Measurements from ENCODE around the gene TTLL11.
A peak's percentile ranks its signal among the peaks of the same experiment; 100 is the strongest.
"Not testable (repeated sequence)": the region's sequence is repeated elsewhere in the genome, so short reads cannot be mapped to it uniquely, and the experiment has no call there.

The TTLL11 gene

GRCh38 chr9:122084026-122084675 is 9.0 kb downstream of the TTLL11 start:
- DNase-seq (ENCODE audit: low spot score) = no peak

- no peak for DNase-seq (ENCODE audit: low spot score)
Observed at GRCh38 chr9:122080986-122081385, 12.1 kb downstream of the TTLL11 start.

GRCh38 chr9:122078557-122078956 is 14.6 kb downstream of the TTLL11 start:
- DNase-seq (ENCODE audit: low spot score) = no peak

GRCh38 chr9:122076773-122077172 is 16.3 kb downstream of the TTLL11 start:
- no peak for DNase-seq (ENCODE audit: low spot score)

GRCh38 chr9:122076117-122076516 is 17.0 kb downstream of the TTLL11 start:
- no peak for DNase-seq (ENCODE audit: low spot score)

- no peak for DNase-seq (ENCODE audit: low spot score)
Observed at GRCh38 chr9:122075135-122076030, 17.7 kb downstream of the TTLL11 start.

- DNase-seq (ENCODE audit: low spot score) = no peak
Observed at GRCh38 chr9:122071715-122072114, 21.4 kb downstream of the TTLL11 start.

GRCh38 chr9:122070728-122071515 is 22.2 kb downstream of the TTLL11 start:
- no peak for DNase-seq (ENCODE audit: low spot score)

- DNase-seq (ENCODE audit: low spot score) = not testable (repeated sequence)
Observed at GRCh38 chr9:122066680-122067079, 26.4 kb downstream of the TTLL11 start.

GRCh38 chr9:122065923-122066629 is 27.0 kb downstream of the TTLL11 start:
- DNase-seq (ENCODE audit: low spot score) = no peak

- no peak for DNase-seq (ENCODE audit: low spot score)
Observed at GRCh38 chr9:122060481-122060880, 32.6 kb downstream of the TTLL11 start.

GRCh38 chr9:122059955-122060324 is 33.2 kb downstream of the TTLL11 start:
- no peak for DNase-seq (ENCODE audit: low spot score)

- no peak for DNase-seq (ENCODE audit: low spot score)
Observed at GRCh38 chr9:122059214-122059954, 33.7 kb downstream of the TTLL11 start.

GRCh38 chr9:122058709-122059108 is 34.4 kb downstream of the TTLL11 start:
- no peak for DNase-seq (ENCODE audit: low spot score)

- DNase-seq (ENCODE audit: low spot score) = no peak
Observed at GRCh38 chr9:122058051-122058450, 35.1 kb downstream of the TTLL11 start.

- no peak for DNase-seq (ENCODE audit: low spot score)
Observed at GRCh38 chr9:122057211-122057610, 35.9 kb downstream of the TTLL11 start.

- peak; percentile 38 for DNase-seq (ENCODE audit: low spot score)
Observed at GRCh38 chr9:122056484-122056883, 36.6 kb downstream of the TTLL11 start.

- DNase-seq (ENCODE audit: low spot score) = no peak
Observed at GRCh38 chr9:122055701-122056100, 37.4 kb downstream of the TTLL11 start.

GRCh38 chr9:122053567-122054350 is 39.3 kb downstream of the TTLL11 start:
- DNase-seq (ENCODE audit: low spot score) = no peak

GRCh38 chr9:122053064-122053463 is 40.0 kb downstream of the TTLL11 start:
- DNase-seq (ENCODE audit: low spot score) = no peak

All from RKO (cell line).